Cardiac muscle cell (in vitro differentiated cells and primary cell): Measurements from ENCODE around the gene CHERP. TPM values are rescaled to one million over a fixed set of nuclear protein-coding genes. Genes with fewer than 3 reads are reported as not detected.
"Not testable (repeated sequence)": the region's sequence is repeated elsewhere in the genome, so short reads cannot be mapped to it uniquely, and the experiment has no call there.

ENCODE experiments used
- DNase-seq, 2 donors: peaks; one replicate each; pipeline versions ENCODE4 v3.0.0 to v3.0.0-alpha.2; 2010 to 2017; ENCODE audit warnings: low read depth in 1 of 2, low spot score in 1 of 2
- H3K27ac ChIP-seq: fragments of 200-600 bp; sonication (generic); 2 replicates; pipeline ENCODE4 v1.5.1; 2016
- H3K27me3 ChIP-seq: fragments of 200-600 bp; sonication (generic); 2 replicates; pipeline ENCODE4 v1.6.0; 2016; ENCODE audit warnings: control low read depth
- H3K36me3 ChIP-seq: fragments of 200-600 bp; sonication (generic); 2 replicates; pipeline ENCODE4 v1.5.1; 2016; ENCODE audit warnings: control low read depth
- H3K4me1 ChIP-seq: fragments of 200-600 bp; sonication (generic); 2 replicates; pipeline ENCODE4 v1.8.1; 2017; ENCODE audit warnings: low read depth, mild to moderate bottlenecking, mixed run types
- H3K4me3 ChIP-seq: fragments of 200-600 bp; sonication (generic); 2 replicates; pipeline ENCODE4 v1.5.1; 2016; ENCODE audit warnings: mild to moderate bottlenecking
- H3K9me3 ChIP-seq: fragments of 200-600 bp; sonication (generic); 2 replicates; pipeline ENCODE4 v1.5.1; 2017; ENCODE audit warnings: low read depth, mild to moderate bottlenecking, control low read depth
- polyA plus RNA-seq: library from polyadenylated mRNA; unstranded; fragments of >200 nt; fragmentation: Nextera tagmentation; extraction: Ambion mirVana; gene quantifications from 2 replicates; pipeline ENCODE4 v1.2.1, GENCODE V29; 2016
- total RNA-seq: library from RNA; depleted of rRNA; stranded (reverse); fragments of >200 nt; gene quantifications from 2 replicates; pipeline ENCODE4 v1.2.3, GENCODE V29; 2016
- TF ChIP-seq, protein P1 (sequence below): IDR thresholded peaks from 2 replicates; pipeline ENCODE4 v1.5.1; 2012; ENCODE audit warnings: low read depth, mild to moderate bottlenecking, low read length

CHERP gene
- total and polyA plus RNA-seq, 2 experiments from 2014 or later = 27.2 to 60.0 TPM

GRCh38 chr19:16508546-16508945, 33.7 kb downstream of the CHERP start:
- DNase-seq = no peak
- TF ChIP-seq, protein P1, sequence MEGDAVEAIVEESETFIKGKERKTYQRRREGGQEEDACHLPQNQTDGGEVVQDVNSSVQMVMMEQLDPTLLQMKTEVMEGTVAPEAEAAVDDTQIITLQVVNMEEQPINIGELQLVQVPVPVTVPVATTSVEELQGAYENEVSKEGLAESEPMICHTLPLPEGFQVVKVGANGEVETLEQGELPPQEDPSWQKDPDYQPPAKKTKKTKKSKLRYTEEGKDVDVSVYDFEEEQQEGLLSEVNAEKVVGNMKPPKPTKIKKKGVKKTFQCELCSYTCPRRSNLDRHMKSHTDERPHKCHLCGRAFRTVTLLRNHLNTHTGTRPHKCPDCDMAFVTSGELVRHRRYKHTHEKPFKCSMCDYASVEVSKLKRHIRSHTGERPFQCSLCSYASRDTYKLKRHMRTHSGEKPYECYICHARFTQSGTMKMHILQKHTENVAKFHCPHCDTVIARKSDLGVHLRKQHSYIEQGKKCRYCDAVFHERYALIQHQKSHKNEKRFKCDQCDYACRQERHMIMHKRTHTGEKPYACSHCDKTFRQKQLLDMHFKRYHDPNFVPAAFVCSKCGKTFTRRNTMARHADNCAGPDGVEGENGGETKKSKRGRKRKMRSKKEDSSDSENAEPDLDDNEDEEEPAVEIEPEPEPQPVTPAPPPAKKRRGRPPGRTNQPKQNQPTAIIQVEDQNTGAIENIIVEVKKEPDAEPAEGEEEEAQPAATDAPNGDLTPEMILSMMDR = no peak
- Histone ChIP-seq H3K27me3 (no peaks in the 10 kb centered on the region), H3K27ac (no peak overlapping the region), H3K4me1 (no peaks in the 10 kb centered on the region), H3K9me3 (no peaks in the 10 kb centered on the region), H3K4me3 (no peak overlapping the region), H3K36me3 (peaks cover 2% of the 10 kb centered on the region)

DNA sequence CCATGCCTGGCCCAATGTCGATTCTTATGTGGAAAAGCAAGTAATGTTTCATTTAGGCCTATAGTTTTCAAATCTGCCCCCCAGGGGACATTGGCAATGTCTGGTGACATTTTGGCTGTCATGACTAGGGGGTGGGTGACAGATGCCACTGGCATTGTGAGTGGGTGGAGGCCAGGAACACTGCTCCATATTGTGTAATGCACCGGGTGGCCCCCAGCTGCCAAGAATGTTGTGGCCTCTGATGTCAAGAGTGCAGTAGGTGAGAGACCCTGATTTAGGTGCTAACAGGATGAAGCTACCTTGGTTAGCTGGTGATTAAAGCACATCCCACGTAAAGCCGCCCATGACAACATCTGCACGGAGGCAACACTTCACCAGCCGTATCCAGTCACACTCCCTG, 35.3 kb downstream of the CHERP start:
- Histone ChIP-seq H3K27me3 (no peaks in the 10 kb centered on the region), H3K4me1 (no peaks in the 10 kb centered on the region), H3K9me3 (no peaks in the 10 kb centered on the region), H3K36me3 (peaks cover 3% of the 10 kb centered on the region), H3K4me3 (no peak overlapping the region), H3K27ac (no peak overlapping the region)
- DNase-seq = no peak
- TF ChIP-seq, protein P1 = no peak

DNA sequence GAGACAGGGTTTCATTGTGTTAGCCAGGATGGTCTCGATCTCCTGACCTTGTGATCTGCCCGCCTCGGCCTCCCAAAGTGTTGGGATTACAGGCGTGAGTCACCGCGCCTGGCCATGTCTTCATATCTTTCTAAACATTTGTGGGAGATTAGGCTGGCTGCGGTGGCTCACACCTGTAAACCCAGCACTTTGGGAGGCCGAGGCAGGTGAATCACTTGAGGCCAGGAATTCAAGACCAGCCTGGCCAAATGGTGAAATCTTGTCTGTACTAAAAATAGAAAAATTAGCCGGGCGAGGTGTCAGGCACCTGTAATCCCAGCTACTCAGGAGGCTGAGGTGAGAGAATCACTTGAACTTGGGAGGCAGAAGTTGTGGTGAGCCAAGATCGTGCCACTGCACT, 36.1 kb downstream of the CHERP start:
- not testable (repeated sequence) for H3K36me3 ChIP-seq, H3K4me3 ChIP-seq, H3K9me3 ChIP-seq, H3K27ac ChIP-seq, H3K27me3 ChIP-seq, DNase-seq, H3K4me1 ChIP-seq

DNA sequence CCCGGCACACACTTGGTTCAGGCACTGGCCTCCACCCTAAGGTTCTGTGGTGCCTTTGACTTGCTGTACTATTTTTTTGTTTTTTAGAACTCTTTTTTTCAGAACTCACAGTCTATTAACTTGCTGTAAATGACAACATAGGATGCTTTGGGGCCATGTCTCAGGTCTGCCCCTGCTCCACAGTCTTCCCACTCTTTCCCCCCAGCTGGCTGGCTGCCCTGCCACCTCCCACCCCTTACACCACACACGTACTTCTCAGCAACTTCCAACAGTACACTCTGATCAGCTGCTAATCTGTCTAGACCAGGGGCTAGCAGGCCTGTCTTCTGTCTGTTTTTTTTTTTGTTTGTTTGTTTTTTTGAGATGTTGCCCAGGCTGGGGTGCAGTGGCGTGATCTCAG, 38.0 kb downstream of the CHERP start:
- Histone ChIP-seq H3K4me1 (no peaks in the 10 kb centered on the region), H3K36me3 (peaks cover 3% of the 10 kb centered on the region), H3K27me3 (no peaks in the 10 kb centered on the region), H3K4me3 (no peak overlapping the region), H3K27ac (no peak overlapping the region), H3K9me3 (no peaks in the 10 kb centered on the region)
- TF ChIP-seq, protein P1 = no peak
- no peak for DNase-seq

GRCh38 chr19:16497837-16498236, 44.4 kb downstream of the CHERP start:
- Histone ChIP-seq H3K4me3 (no peak overlapping the region), H3K36me3 (no peaks in the 10 kb centered on the region), H3K4me1 (peaks cover 4% of the 10 kb centered on the region), H3K27me3 (no peaks in the 10 kb centered on the region), H3K9me3 (no peaks in the 10 kb centered on the region), H3K27ac (no peak overlapping the region)
- TF ChIP-seq, protein P1 = no peak
- DNase-seq = no peak

DNA sequence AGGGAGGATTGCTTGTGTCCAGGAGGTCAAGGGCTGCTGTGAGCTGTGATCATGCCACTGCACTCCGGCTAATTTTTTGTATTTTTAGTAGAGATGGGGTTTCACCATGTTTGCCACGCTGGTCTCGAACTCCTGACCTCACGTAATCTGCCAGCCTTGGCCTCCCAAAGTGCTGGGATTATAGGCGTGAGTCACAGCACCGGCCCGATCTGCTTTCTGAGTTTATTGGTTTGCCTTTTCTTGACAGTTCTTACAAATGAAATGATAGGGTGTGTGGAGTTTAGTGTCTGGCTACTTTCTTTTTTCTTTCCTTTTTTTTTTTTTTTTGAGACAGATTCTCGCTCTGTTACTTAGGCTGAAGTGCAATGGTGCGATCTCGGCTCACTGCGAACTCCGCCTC, 45.2 kb downstream of the CHERP start:
- H3K27ac ChIP-seq = no peak overlapping the region

More for the DNA sequence above, 45.2 kb downstream of the CHERP start:
- peaks cover 4% of the 10 kb centered on the region for H3K4me1 ChIP-seq
- TF ChIP-seq, protein P1 = no peak
- H3K9me3 ChIP-seq = no peaks in the 10 kb centered on the region
- no peak for DNase-seq
- H3K4me3 ChIP-seq = peak overlapping the region; percentile 63
- no peaks in the 10 kb centered on the region for H3K27me3 ChIP-seq
- no peaks in the 10 kb centered on the region for H3K36me3 ChIP-seq
